GM12878 (cell line): ENCODE data around the gene HSPB1. TPM values are rescaled to one million over a fixed set of nuclear protein-coding genes. Genes with fewer than 3 reads are reported as not detected.

Source experiments
- ATAC-seq: fragments of 200-7000 bp; cut with Tn5 transposase; 3 replicates; pipeline ENCODE4 v1.9.1; 2020; ENCODE audit warnings: mild to moderate bottlenecking, moderate library complexity
- BruUV-seq: library from RNA; stranded (reverse); fragments of 400-500 nt; replicated peaks from 2 replicates; lab custom pipeline; 2021; lab: Mats Ljungman, UMichigan
- CTCF ChIA-PET: fragments of 300-600 bp; sonication (Branson Sonifier 250); formaldehyde crosslinking; extraction: SDS; loops from one replicate; lab custom pipeline; 2021; ENCODE audit warnings: inconsistent platforms; lab: Yijun Ruan, JAX
- POLR2A ChIA-PET: fragments of 350-600 bp; formaldehyde crosslinking; extraction: SDS; loops from one replicate; lab custom pipeline; 2021; ENCODE audit warnings: inconsistent platforms; lab: Charles Lee
- RAD21 ChIA-PET: fragments of 300-600 bp; sonication (Branson Sonifier 250); formaldehyde crosslinking; loops from one replicate; lab custom pipeline; 2023; ENCODE audit warnings: antibody characterized with exemption; ENCODE audit not compliant: unreplicated experiment; lab: Charles Lee
- SMC1A ChIA-PET: fragments of 300-600 bp; sonication (Branson Sonifier 250); formaldehyde crosslinking; loops from one replicate; lab custom pipeline; 2023; ENCODE audit not compliant: unreplicated experiment, uncharacterized antibody; lab: Charles Lee
- DNase-seq: peaks from one replicate; pipeline ENCODE4 v3.0.0-alpha.2; 2011; ENCODE audit warnings: low read depth, low spot score
- FAIRE-seq: peaks from 3 replicates; lab custom pipeline; 2011; peaks lifted over from hg19 to GRCh38; lab: Jason Lieb, UNC
- H2AFZ ChIP-seq: 2 replicates; pipeline ENCODE4 v1.6.0; 2011; ENCODE audit warnings: low read depth, low read length, control low read depth; ENCODE audit not compliant: control insufficient read depth
- H3K27ac ChIP-seq: 2 replicates; pipeline ENCODE4 v1.5.1; 2011; ENCODE audit warnings: control low read depth; ENCODE audit not compliant: control insufficient read depth, insufficient read depth
- H3K27me3 ChIP-seq, 2 experiments: replicated peaks in 1 of 2; 2 replicates each; pipeline versions ENCODE4 v1.6.0 to v1.6.1; 2011; ENCODE audit warnings: low read length in 1 of 2; ENCODE audit not compliant: control insufficient read depth in 2 of 2, insufficient read depth in 2 of 2
- H3K36me3 ChIP-seq, 2 experiments: 2 replicates each; pipeline ENCODE4 v1.5.1; 2011; ENCODE audit warnings: low read length in 1 of 2; ENCODE audit not compliant: control insufficient read depth in 2 of 2, insufficient read depth in 2 of 2
- H3K4me1 ChIP-seq: 2 replicates; pipeline ENCODE4 v1.6.1; 2011; ENCODE audit warnings: mild to moderate bottlenecking, low read length, moderate library complexity, mixed read lengths; ENCODE audit not compliant: control insufficient read depth, insufficient read depth
- H3K4me2 ChIP-seq: 2 replicates; pipeline ENCODE4 v1.6.0; 2011; ENCODE audit warnings: control low read depth; ENCODE audit not compliant: control insufficient read depth, insufficient read depth
- H3K4me3 ChIP-seq: fragments of 200-600 bp; sonication (generic); 2 replicates; pipeline ENCODE4 v1.5.1; 2016
- H3K79me2 ChIP-seq: 2 replicates; pipeline ENCODE4 v1.6.0; 2011; ENCODE audit warnings: low read length; ENCODE audit not compliant: control insufficient read depth, insufficient read depth
- H3K9ac ChIP-seq: 2 replicates; pipeline ENCODE4 v1.8.0; 2011; ENCODE audit warnings: low read length, control low read depth, mixed read lengths; ENCODE audit not compliant: control insufficient read depth, insufficient read depth
- H3K9me3 ChIP-seq: replicated peaks from 3 replicates; pipeline ENCODE4 v1.5.1; 2011; ENCODE audit warnings: mild to moderate bottlenecking, low read length; ENCODE audit not compliant: control insufficient read depth, insufficient read depth
- H4K20me1 ChIP-seq: 2 replicates; pipeline ENCODE4 v1.6.0; 2011; ENCODE audit not compliant: control insufficient read depth, insufficient read depth
- ASH2L ChIP-seq: fragments of 300-600, 200-600 bp; sonication (generic); IDR thresholded peaks from 2 replicates; pipeline ENCODE4 v1.6.1; 2017; ENCODE audit warnings: low read depth, mild to moderate bottlenecking, borderline replicate concordance
- ETV6 ChIP-seq, 2 experiments: fragments of 450-650 bp in 1 of 2; IDR thresholded peaks in 1 of 2; conservative IDR thresholded peaks in 1 of 2; 2 replicates each; pipeline ENCODE4 v1.6.1; 2014; ENCODE audit warnings: antibody characterized with exemption in 1 of 2, borderline replicate concordance in 1 of 2, low read depth in 1 of 2, mild to moderate bottlenecking in 1 of 2, moderate library complexity in 1 of 2
- HSF1 ChIP-seq: fragments of 150-350 bp; IDR thresholded peaks from 2 replicates; pipeline ENCODE4 v1.6.1; 2014; ENCODE audit warnings: mild to moderate bottlenecking, low read depth, low read length
- NBN ChIP-seq: fragments of 450-650 bp; IDR thresholded peaks from 2 replicates; pipeline ENCODE4 v1.6.1; 2016
- NFXL1 ChIP-seq: fragments of 450-650 bp; IDR thresholded peaks from 2 replicates; pipeline ENCODE4 v1.6.1; 2017; ENCODE audit warnings: antibody characterized with exemption, mild to moderate bottlenecking, borderline replicate concordance
- PAX8 ChIP-seq: fragments of 450-650 bp; IDR thresholded peaks from 2 replicates; pipeline ENCODE4 v1.6.1; 2017; ENCODE audit warnings: mild to moderate bottlenecking, moderate library complexity
- RFX5 ChIP-seq: IDR thresholded peaks from 2 replicates; pipeline ENCODE4 v1.6.1; 2011; ENCODE audit warnings: low read depth, low read length, improper control_type of control experiment
- SMAD1 ChIP-seq: fragments of 450-650 bp; IDR thresholded peaks from 2 replicates; pipeline ENCODE4 v1.6.1; 2018; ENCODE audit warnings: mild to moderate bottlenecking, low read depth; ENCODE audit not compliant: partially characterized antibody
- TARDBP ChIP-seq: IDR thresholded peaks from 2 replicates; pipeline ENCODE4 v1.6.1; 2016; ENCODE audit warnings: borderline replicate concordance
- TCF7 ChIP-seq: IDR thresholded peaks from 2 replicates; pipeline ENCODE4 v1.6.1; 2014; ENCODE audit warnings: antibody characterized with exemption, borderline replicate concordance
- ZBTB11 ChIP-seq: fragments of 450-650 bp; formaldehyde crosslinking; IDR thresholded peaks from 2 replicates; pipeline ENCODE4 v1.5.0; 2022; ENCODE audit warnings: mild to moderate bottlenecking, missing genetic modification characterization
- ZBTB33 ChIP-seq: fragments of 450-650 bp; IDR thresholded peaks from 2 replicates; pipeline ENCODE4 v1.6.1; 2017; ENCODE audit warnings: mild to moderate bottlenecking
- ZNF217 ChIP-seq: fragments of 450-650 bp; IDR thresholded peaks from 2 replicates; pipeline ENCODE4 v1.6.1; 2017; ENCODE audit warnings: antibody characterized with exemption, mild to moderate bottlenecking
- ZNF687 ChIP-seq: fragments of 450-650 bp; IDR thresholded peaks from 2 replicates; pipeline ENCODE4 v1.6.1; 2017; ENCODE audit warnings: mild to moderate bottlenecking, moderate library complexity
- WGBS: methylation state at CpG from one replicate; pipeline ENCODE4 v1.1.6; 2016; ENCODE audit warnings: low lambda C conversion rate; ENCODE audit not compliant: insufficient replicate concordance, insufficient coverage; ENCODE audit errors: missing lambda C conversion rate; 5-methylcytosine and 5-hydroxymethylcytosine counted together
- in situ Hi-C: fragments of 300-500 bp; cut with MboI; formaldehyde crosslinking; loops from 9 replicates; pipeline ENCODE4 v1.14.3; 2018; ENCODE audit warnings: mixed read lengths
- intact Hi-C: fragments of 100-400 bp; cut with micrococcal nuclease; formaldehyde crosslinking; loops from one replicate; pipeline ENCODE4 v1.14.2; 2022; ENCODE audit not compliant: unreplicated experiment
- polyA plus RNA-seq, 11 experiments: library from polyadenylated mRNA; depleted of rRNA in 4 of 11; unstranded in 6 of 11; stranded (reverse) in 5 of 11; fragments of >200 nt; fragmentation: Nextera tagmentation in 4 of 11; fragmentation: Illumina TruSeq in 1 of 11; extraction: Ambion mirVana in 4 of 11; extraction: Trizol in 1 of 11; gene quantifications; 1 replicate in 1 of 11; 2 replicates in 10 of 11; pipeline versions ENCODE4 v1.2.1 to v1.2.3, GENCODE V29; 2011 to 2016; ENCODE audit warnings: inconsistent platforms in 2 of 11, missing spikeins in 2 of 11, low read depth in 1 of 11
- total RNA-seq, 4 experiments: library from RNA; depleted of rRNA in 3 of 4; stranded (reverse); fragments of >200 nt in 3 of 4; fragmentation: Illumina TruSeq in 1 of 4; extraction: Trizol in 1 of 4; gene quantifications; 2 replicates each; pipeline versions ENCODE4 v1.2.1 to v1.2.3, GENCODE V29; 2013 to 2021

Gene HSPB1
- total and polyA plus RNA-seq, 10 of the 15 experiments (the other 5 are each of a cell fraction or from before 2014, with no cell fraction given) = 13.7 to 297 (median 62.0) TPM

- 97% methylated on average over 6 of the region's 6 CpGs for WGBS
- Histone ChIP-seq H3K79me2 (peaks cover 56% of the 10 kb centered on the region), H3K9me3 (no peaks in the 10 kb centered on the region), H3K4me3 (no peak overlapping the region), H3K36me3 (peaks cover 24 to 43% of the 10 kb centered on the region in 2 experiments), H3K4me2 (no peak overlapping the region), H4K20me1 (peaks cover 16% of the 10 kb centered on the region), H3K4me1 (no peaks in the 10 kb centered on the region; the same call in 1 of the 2 replicates), H3K27ac (no peak overlapping the region), H2AFZ (no peak overlapping the region), H3K9ac (no peak overlapping the region), H3K27me3 (no peaks in the 10 kb centered on the region)
- ChIA-PET POLR2A (interaction anchor here (1.1 kb wide), 1 partner anchor 11 kb away, joined by 3 read pairs; no protein-coding TSS in a partner anchor), CTCF (interaction anchor here (1.5 kb wide), 1 partner anchor 10 kb away, joined by 4 read pairs; no protein-coding TSS in a partner anchor), SMC1A (no interaction called here), RAD21 (no interaction called here)
- no TSS peak for BruUV-seq
- in situ Hi-C loops = no loop called here
- DNase-seq (no peak), ATAC-seq (no peak), FAIRE-seq (no peak)
- intact Hi-C loops = no loop called here
- TF ChIP-seq SMAD1 = no peak
- TF ChIP-seq ETV6 (conservative IDR thresholded peaks at IDR 0.05 in 1 of 2, IDR thresholded peaks at IDR 0.05 in 1 of 2; ENCODE audit: borderline replicate concordance in 1 of 2, low read depth in 1 of 2) = no peak
- TF ChIP-seq TARDBP = no peak
- no peak for TF ChIP-seq TCF7
- TF ChIP-seq NBN = no peak
- TF ChIP-seq ZBTB11 (CRISPR knock-in tag) = no peak
- no peak for TF ChIP-seq ZNF217
- no peak for TF ChIP-seq ZBTB33
- no peak for TF ChIP-seq PAX8
- no peak for TF ChIP-seq RFX5
- no peak for TF ChIP-seq ZNF687
- TF ChIP-seq NFXL1 = no peak
- TF ChIP-seq ASH2L = no peak
- no peak for TF ChIP-seq HSF1
Observed at GRCh38 chr7:76343931-76344321, 41.5 kb downstream of the HSPB1 start.
